ENCODE results near the gene S100A3. TPM values are rescaled to one million over a fixed set of nuclear protein-coding genes. Genes with fewer than 3 reads are reported as not detected.

Gene S100A3
- polyA plus RNA-seq, 3 donors = 0.31 to 0.54 TPM; not detected in 1

DNA sequence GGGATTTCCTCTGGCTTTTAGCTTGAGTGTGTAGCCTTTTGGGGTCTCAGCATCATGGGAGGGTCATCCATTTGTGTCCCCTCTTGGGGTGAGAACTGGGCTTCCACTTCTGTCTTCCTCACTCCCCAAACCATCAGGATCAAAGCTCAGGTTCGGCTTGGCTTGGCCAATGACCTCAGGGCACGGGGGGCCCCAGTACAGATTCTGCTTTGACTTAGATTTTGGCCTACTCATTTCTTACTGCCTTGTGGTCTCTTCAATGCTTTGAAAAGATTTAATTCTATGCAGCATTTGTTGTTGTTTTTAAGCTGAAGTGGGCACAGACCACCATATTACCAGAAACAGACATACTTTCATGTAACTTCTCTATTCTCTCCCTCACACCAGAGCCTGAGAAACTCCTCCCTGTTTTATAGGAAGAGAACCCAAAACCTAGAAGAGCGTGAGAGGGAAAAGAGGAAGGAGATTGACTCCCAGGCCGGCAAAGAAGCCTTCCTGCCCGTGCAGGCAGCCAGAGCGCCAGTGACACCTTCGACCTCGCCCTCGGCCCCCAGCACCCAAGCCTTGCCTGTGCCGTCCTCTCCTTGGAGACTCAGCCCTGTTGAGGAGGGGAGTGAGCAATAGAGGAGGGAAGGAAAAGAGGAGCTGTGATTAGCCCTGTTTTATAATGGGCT lies 1.9 kb upstream of the S100A3 start:
- peak overlapping the region; percentile 13 to 26 for H3K4me3 Mint-ChIP-seq

DNA sequence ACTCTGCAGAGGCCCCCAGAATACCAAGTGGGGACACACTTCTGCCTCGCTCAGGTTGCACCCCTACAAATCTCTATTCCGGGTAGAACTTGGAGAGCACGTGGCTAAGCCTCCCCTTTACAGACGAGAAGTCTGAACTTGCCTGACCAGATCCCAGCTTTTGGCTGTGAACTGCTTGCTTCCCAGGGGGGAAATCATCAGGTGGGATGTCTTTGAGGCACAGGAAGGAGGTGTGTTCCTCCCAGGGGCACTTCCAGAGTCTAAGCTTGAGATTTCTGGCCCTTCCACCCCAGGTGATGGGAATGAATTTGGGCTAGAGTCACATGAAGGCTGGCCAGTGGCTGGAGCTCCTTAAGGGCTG lies 1.3 kb upstream of the S100A3 start:
- Histone ChIP-seq H3K36me3 (replicated peaks in 1 of 2; ENCODE audit: control insufficient read depth in 1 of 2, insufficient read depth in 2 of 2, low read length in 2 of 2) (no peaks in the 10 kb centered on the region), H3K4me2 (replicated peaks; ENCODE audit: extremely low read depth, low read length, poor library complexity, severe bottlenecking) (no peak overlapping the region), H3K9ac (ENCODE audit: insufficient read depth, low read length, poor library complexity, severe bottlenecking) (no peak overlapping the region), H3K27me3 (ENCODE audit: control insufficient read depth in 2 of 2, insufficient read depth in 2 of 2, low read length in 2 of 2) (no peaks in the 10 kb centered on the region), H3K9me3 (replicated peaks in 1 of 2; ENCODE audit: control insufficient read depth in 1 of 2, insufficient read depth in 1 of 2, low read length in 2 of 2) (no peaks in the 10 kb centered on the region), H3K4me3 (replicated peaks in 1 of 3; ENCODE audit: low read depth in 2 of 3, low read length in 3 of 3) (peak overlapping the region in 1 of 3 experiments; percentile 33), H3K27ac (ENCODE audit: low read depth in 1 of 2, low read length in 2 of 2) (peak overlapping the region; percentile 76 to 94), H2AFZ (ENCODE audit: insufficient read depth, low read depth, low read length, poor library complexity, severe bottlenecking) (no peak overlapping the region), H4K20me1 (ENCODE audit: insufficient read depth, low read length) (peaks cover 2% of the 10 kb centered on the region), H3K4me1 (ENCODE audit: control insufficient read depth in 1 of 2, insufficient read depth in 2 of 2, low read length in 2 of 2) (peaks cover 81 to 86% of the 10 kb centered on the region in 2 donors), H3K79me2 (ENCODE audit: insufficient read depth, low read length) (peaks cover 23% of the 10 kb centered on the region)
- peaks cover 2 to 9% of the 10 kb centered on the region in 2 donors for H3K36me3 Mint-ChIP-seq
- H3K4me1 Mint-ChIP-seq = peaks cover 84% of the 10 kb centered on the region
- H3K9me3 Mint-ChIP-seq = no peaks in the 10 kb centered on the region
- no peak overlapping the region for H3K4me3 Mint-ChIP-seq
- no peak for DNase-seq
- intact Hi-C loops (cut with micrococcal nuclease) = no loop called here
- peak overlapping the region; percentile 81 to 92 (median 90) for H3K27ac Mint-ChIP-seq
- peaks cover 1 to 4% (median 2%) of the 10 kb centered on the region in 3 donors for H3K27me3 Mint-ChIP-seq (ENCODE audit: low read depth in 3 of 3)
- WGBS (ENCODE audit: insufficient coverage) = 100% methylated on average over 2 of the region's 4 CpGs
- TF ChIP-seq, protein P1, sequence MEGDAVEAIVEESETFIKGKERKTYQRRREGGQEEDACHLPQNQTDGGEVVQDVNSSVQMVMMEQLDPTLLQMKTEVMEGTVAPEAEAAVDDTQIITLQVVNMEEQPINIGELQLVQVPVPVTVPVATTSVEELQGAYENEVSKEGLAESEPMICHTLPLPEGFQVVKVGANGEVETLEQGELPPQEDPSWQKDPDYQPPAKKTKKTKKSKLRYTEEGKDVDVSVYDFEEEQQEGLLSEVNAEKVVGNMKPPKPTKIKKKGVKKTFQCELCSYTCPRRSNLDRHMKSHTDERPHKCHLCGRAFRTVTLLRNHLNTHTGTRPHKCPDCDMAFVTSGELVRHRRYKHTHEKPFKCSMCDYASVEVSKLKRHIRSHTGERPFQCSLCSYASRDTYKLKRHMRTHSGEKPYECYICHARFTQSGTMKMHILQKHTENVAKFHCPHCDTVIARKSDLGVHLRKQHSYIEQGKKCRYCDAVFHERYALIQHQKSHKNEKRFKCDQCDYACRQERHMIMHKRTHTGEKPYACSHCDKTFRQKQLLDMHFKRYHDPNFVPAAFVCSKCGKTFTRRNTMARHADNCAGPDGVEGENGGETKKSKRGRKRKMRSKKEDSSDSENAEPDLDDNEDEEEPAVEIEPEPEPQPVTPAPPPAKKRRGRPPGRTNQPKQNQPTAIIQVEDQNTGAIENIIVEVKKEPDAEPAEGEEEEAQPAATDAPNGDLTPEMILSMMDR (IDR thresholded peaks at IDR 0.05) = no peak

More for the DNA sequence above, 1.9 kb upstream of the S100A3 start:
- peak overlapping the region in 1 of 3 experiments; percentile 33 for H3K4me3 ChIP-seq (replicated peaks in 1 of 3; ENCODE audit: low read depth in 2 of 3, low read length in 3 of 3)
- peaks cover 0 to 2% (median 1%) of the 10 kb centered on the region in 3 donors for H3K27me3 Mint-ChIP-seq (ENCODE audit: low read depth in 3 of 3)
- H3K27ac ChIP-seq (ENCODE audit: low read depth in 1 of 2, low read length in 2 of 2) = peak overlapping the region; percentile 76 to 94
- peak overlapping the region; percentile 83 to 92 (median 90) for H3K27ac Mint-ChIP-seq
- H3K4me2 ChIP-seq (replicated peaks; ENCODE audit: extremely low read depth, low read length, poor library complexity, severe bottlenecking) = peak overlapping the region; percentile 24
- intact Hi-C loops (cut with micrococcal nuclease) = no loop called here
- H3K4me1 Mint-ChIP-seq = peaks cover 79% of the 10 kb centered on the region
- peak overlapping the region; percentile 52 for H3K9ac ChIP-seq (ENCODE audit: insufficient read depth, low read length, poor library complexity, severe bottlenecking)
- no peaks in the 10 kb centered on the region for H4K20me1 ChIP-seq (ENCODE audit: insufficient read depth, low read length)
- H3K9me3 ChIP-seq (replicated peaks in 1 of 2; ENCODE audit: control insufficient read depth in 1 of 2, insufficient read depth in 1 of 2, low read length in 2 of 2) = no peaks in the 10 kb centered on the region
- TF ChIP-seq, protein P1 (IDR thresholded peaks at IDR 0.05) = no peak
- peaks cover 78 to 84% of the 10 kb centered on the region in 2 donors for H3K4me1 ChIP-seq (ENCODE audit: control insufficient read depth in 1 of 2, insufficient read depth in 2 of 2, low read length in 2 of 2)
- H3K27me3 ChIP-seq (ENCODE audit: control insufficient read depth in 2 of 2, insufficient read depth in 2 of 2, low read length in 2 of 2) = no peaks in the 10 kb centered on the region
- no peaks in the 10 kb centered on the region for H3K9me3 Mint-ChIP-seq
- 0% methylated on average over 8 of the region's 10 CpGs for WGBS (ENCODE audit: insufficient coverage)
- DNase-seq = peak; percentile 89 to 95 (median 93)
- H3K36me3 ChIP-seq (replicated peaks in 1 of 2; ENCODE audit: control insufficient read depth in 1 of 2, insufficient read depth in 2 of 2, low read length in 2 of 2) = no peaks in the 10 kb centered on the region
- peaks cover 17% of the 10 kb centered on the region for H3K79me2 ChIP-seq (ENCODE audit: insufficient read depth, low read length)
- H2AFZ ChIP-seq (ENCODE audit: insufficient read depth, low read depth, low read length, poor library complexity, severe bottlenecking) = peak overlapping the region; percentile 42
- peaks cover 2 to 9% of the 10 kb centered on the region in 2 donors for H3K36me3 Mint-ChIP-seq
